ENCODE data around the gene GALE.
"Not testable (repeated sequence)": the region's sequence is repeated elsewhere in the genome, so short reads cannot be mapped to it uniquely, and the experiment has no call there.

The GALE gene

DNA sequence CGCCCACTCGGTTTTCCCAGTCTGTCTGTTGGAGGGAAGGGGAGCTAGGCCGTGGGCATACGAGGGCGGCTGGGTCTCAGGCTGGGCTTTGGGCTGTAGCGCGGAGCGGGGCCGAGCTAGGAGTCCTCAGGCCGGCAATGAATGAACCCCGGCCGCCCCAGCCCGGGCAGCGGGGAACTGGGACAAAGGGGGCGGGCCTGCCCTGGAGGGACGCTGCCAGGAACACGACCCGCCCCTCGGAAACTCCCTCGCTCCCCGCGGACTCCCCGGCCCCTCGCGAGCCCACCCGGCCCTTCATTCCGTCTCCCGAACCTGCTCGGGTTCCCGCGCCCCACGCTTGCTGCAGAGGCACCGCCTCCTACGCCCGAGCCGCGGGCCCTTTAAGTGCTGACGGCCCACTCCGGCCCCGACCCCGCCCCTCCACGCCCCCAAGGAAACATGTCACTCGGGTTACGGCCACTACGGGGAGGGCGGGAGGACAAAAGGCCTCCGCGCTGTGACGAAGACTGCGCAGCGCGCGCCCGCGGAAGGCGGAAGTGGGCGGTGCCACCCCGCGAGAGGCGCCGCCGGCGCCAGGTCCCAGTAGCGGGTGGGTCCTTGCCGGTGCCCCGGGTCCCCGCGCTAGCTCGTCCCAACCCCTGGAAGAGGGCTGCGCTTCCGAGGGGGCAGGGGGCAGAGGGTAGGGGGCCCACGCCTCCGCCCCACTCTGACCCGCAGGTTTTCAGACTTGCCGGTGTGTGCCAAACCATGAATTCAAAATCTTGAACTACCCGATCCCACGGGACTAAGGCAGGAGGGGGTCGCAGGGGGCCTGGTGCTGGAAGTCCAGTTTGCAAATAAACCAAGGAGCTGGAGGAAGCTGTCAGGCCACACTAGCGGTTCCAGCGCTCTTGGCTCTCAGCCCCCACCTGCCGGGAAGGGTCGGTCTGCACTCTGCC lies at the start of gene GALE:
Gene GALE (minus strand): TSS at position 355 of the 938 bp plus-strand sequence. CDS start 1,747 bp downstream, outside the sequence.
- peak; percentile 98 for DNase-seq

DNA sequence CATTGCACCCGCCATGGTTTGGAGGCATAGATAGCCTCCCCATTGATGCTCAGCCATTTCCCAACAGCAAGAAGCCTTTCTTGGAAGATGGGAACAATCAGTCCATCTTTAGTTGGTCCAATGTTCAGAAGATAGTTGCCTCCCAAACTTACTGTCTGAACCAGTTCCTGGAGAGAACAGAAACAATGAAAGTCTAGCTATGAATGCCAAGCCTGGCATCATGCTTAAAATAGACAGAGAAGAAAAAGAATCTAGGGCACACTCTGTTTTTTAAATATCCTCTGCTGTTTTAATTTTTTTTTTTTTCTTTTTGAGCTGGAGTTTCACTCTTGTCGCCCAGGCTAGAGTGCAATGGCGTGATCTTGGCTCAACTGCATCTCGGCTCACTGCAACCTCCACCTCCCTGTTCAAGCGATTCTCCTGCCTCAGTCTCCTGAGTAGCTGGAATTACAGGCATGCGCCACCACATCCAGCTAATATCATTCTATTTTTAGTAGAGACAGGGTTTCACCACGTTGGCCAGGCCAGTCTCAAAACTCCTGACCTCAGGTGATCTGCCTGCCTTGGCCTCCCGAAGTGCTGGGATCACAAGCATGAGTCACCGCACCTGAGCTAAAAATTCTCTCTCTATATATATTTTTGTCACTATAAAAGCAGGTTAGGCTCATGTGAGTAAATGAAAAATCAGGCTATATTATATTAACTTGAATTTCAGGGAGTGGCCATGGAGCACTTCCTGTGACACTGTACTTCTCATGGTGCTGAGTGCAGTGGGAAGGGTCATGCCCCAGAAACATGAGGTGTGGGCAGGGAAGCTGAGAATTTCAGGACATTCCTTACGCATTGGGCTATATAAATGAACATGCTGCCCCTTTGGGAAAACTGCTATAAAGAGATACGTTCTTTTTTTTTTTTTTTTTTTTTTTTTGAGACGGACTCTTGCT lies 48.4 kb upstream of the GALE start:
- no peak for DNase-seq

DNA sequence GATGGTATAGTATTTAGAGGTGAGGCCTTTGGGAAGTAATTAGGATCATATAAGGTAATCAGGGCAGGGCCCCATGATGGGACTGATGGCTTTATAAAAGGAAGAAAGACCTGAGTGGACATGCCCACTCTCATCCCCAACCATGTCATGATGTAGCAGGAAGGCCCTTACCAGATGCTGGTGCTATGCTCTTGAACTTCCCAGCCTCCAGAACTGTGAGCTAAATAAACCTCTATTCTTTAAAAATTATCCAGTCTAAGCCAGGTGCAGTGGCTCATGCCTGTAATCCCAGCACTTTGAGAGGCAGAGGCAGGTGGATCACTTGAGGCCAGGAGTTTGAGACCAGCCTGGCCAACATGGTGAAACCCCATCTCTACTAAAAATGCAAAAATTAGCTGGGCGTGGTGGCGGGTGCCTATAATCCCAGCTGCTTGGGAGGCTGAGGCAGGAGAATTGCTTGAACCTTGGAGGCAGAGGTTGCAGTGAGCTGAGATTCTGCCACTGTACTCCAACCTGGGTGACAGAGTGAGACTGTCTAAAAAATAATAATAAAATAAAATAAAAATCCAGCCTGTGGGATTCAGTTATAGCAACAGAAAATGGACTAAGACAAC lies 47.0 kb upstream of the GALE start:
- not testable (repeated sequence) for DNase-seq

DNA sequence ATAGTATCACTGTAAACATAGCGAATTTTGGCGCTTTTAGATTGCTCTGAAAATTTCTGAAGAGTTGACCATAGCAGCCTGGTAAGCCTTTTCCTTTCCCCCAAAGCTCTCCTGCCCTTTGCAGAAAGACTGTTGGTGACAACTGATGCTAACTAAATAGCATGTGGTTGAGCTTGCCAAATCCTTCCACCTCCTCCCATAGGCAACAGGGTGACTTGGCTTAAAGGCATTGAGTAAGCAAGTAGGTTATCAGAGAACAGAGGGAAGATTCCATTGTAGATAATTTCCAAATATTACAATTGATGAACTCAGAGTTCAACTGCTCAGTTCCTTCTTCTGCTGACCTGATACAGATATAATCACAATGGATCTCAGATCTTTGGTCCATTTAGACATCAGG lies 44.6 kb upstream of the GALE start:
- no peak for DNase-seq

DNA sequence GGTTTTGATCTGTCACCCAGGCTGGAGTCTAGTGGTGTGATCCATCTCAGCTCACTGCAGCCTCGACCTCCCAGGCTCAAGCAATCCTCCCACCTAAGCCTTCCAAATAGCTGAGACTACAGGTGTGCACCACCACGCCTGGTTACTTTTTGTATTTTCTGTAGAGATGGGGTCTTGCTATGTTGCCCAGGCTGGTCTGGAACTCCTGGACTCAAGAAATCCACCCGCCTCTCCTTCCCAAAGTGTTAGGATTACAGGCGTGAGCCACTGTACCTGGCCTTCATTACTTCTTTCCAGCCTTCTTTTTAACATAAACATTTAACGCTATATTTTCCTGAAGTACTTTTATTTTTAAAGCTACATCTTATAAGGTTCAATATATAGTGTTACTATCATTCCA lies 43.1 kb upstream of the GALE start:
- DNase-seq = no peak

DNA sequence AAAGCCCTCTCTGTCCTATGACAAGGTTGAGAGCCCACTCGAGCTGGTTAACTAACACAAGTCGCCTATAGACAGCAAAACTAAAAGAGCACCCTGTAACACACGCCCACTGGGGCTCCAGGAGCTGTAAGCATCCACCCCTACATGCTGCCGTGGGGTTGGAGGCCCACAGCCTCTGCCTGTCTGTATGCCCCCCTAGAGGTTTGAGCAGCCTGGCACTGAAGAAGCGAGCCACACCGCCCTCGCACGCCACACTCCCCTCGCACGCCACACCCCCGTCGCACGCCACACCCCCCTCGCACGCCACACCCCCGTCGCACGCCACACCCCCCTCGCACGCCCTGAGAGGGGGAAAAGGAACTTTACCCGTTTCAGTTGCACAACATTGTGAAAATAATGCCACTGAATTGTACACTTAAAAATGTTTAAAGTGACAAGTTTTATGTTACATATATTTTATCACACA lies 37.9 kb upstream of the GALE start:
- peak; percentile 75 to 79 for DNase-seq

DNA sequence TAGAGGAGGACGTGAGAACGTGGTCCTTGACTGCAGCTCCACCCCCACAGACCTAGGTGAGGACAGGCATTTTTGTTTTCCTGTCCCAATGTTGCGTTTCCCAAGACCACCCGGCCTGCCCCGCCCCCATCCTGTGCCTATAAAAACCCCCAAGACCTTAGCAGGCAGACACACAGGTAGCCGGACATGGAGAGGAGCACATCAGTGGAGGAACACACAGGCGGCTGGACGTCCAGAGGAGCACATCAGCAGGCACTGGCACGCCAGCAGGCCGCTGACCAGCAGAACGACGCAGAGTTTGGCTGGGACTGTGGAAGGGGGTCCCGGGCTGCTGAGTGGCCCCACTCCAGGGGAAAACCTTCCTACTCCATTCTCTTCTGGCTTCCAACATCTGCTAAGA lies 37.4 kb upstream of the GALE start:
- no peak for DNase-seq

DNA sequence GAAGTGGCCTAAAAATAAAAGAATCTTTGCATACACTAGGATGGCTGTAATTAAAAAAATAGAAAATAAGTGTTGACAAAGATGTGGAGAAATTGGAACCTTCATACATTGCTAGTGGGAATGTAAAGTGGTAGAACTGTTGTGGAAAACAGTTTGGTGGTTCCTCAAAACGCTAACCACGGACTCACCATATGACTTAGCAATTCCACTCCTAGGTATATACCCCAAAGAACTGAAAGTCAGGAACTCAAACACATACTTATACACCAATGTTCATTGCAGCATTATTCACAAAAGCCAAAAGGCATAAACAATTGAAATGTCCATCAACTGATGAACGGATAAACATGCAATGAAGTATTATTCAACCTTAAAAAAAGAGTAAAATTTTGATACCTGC lies 35.5 kb upstream of the GALE start:
- DNase-seq = no peak

DNA sequence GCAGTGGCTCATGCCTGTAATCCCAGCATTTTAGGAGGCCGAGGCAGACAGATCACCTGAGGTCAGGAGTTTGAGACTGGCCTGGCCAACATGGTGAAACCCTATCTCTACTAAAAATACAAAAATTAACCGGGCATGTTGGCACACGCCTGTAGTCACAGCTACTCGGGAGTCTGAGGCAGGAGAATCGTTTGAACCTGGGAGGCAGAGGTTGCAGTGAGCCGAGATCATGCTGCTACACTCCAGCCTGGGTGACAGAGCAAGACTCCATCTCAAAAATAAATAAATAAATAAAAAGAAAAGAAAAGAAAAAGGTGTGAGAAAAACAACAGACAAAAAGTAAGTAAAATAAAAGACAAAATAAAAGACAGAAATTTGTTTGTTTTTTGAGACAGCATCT lies 33.6 kb upstream of the GALE start:
- not testable (repeated sequence) for DNase-seq

DNA sequence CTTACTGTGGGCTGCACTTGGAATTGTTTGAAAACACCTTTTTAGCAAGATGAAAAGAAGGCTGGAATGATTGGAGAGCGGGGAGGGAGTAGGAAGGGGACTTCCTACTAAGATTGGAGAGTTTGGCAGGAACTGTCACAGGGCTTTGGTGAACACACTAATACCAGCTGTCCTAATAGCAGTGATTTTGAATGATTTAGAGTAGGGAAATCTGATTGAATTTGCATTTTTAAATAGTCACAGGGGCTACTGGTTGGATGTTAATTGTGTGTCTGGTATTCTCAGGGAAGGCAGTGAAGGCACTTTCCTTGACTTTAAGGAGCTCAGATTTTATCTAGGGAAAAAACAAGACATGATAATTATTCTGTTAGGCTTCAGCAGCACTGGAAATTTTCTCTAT lies 27.2 kb upstream of the GALE start:
- no peak for DNase-seq

DNA sequence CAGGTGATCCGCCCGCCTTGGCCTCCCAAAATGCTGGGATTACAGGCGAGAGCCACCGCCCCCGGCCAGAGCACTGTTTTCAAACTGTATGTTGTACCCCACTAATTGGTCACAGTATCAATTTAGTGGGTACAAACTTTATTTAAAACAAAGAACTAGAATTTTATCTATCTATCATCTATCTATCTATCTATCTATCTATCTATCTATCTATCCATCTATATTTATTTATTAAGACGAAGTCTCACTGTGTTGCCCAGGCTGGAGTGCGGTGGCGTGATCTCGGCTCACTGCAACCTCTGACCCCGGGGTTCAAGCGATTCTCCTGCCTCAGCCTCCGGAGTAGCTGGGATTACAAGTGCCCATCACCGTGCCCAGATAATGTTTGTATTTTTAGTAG lies 26.0 kb upstream of the GALE start:
- DNase-seq = not testable (repeated sequence)

DNA sequence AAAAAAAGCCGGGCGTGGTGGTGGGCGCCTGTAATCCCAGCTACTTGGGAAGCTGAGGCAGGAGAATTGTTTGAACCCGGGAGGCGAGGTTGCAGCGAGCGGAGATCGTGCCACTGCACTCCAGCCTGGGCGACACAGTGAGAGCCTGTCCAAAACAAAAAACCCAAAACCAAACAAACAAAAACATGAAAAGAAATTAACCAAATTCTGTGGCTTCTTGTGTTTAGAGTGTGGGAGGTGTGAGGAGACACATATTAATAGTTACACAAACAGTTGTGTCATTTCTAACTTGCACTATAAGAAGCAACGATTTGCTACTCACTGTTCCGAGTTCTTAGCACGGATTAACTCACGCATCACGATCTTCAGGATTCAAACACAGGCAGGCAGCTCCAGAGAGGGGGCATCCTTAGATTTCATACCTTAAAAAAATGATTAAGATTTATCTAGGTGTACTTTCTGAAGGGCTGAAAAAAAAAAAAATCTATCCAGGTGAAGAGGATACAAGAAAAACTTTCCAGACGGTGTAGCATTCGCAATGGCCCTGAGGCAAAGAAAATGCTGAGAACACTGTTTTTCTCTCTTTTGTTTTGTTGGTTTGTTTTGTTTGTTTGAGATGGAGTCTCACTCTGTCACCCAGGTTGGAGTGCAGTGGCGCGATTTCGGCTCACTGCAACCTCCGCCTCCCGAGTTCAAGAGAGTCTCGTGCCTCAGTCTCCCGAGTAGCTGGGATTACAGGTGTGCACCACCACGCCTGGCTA lies 25.4 kb upstream of the GALE start:
- no peak for DNase-seq

DNA sequence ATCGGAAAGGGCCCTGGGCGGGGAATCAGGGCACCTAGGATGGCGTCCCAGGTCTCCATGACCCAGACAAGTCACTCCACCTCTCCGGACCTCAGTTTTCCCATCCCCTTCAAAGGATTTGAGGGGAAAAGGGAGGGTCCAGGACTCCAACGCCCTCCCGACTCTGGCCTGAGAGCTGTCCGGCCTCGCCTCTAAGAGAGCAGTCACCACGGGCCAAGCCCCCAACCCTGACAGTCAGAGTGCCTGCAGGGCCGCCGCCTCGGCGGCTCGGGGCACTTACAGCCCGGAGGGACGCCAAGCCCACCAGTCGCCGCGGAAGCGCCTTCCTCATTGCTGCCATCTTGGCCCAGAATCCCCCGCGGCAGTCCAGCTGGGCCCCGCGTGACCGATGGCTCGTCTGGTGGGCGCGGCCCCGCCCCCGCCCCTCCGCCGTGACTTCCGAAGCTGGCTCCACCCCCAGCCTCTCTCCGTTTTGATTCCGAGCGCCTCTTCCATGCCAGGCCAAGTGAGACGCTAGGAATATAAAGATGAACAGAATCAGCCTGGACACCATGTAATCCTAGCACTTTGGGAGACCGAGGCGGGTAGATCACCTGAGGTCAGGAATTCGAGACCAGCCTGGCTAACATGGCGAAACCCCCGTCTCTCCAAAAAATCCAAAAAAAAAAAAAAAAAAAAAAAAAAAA lies 24.7 kb upstream of the GALE start, which contains the start of gene HMGCL:
Gene HMGCL (minus strand): TSS at position 354 of the 686 bp plus-strand sequence. CDS start 14 bp downstream, at position 340.
- peak; percentile 90 for DNase-seq

DNA sequence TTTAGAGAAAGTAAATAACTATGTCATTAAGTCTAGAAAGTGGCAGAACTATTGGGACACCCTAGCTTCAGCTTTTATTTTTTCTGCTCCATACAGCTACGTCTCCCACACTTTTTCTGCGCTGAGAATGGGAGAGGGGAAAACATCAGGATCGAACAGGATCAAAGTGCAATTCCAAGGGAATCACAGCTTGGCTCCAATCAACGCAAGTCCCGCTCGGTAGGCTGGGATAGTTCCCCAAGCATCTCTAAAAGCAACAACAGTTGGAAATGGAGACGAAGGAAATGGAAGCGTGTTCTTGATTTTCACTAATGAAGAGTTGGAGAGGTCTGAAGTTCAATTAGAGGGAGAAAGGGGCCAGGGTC lies 24.1 kb upstream of the GALE start:
- DNase-seq = no peak

DNA sequence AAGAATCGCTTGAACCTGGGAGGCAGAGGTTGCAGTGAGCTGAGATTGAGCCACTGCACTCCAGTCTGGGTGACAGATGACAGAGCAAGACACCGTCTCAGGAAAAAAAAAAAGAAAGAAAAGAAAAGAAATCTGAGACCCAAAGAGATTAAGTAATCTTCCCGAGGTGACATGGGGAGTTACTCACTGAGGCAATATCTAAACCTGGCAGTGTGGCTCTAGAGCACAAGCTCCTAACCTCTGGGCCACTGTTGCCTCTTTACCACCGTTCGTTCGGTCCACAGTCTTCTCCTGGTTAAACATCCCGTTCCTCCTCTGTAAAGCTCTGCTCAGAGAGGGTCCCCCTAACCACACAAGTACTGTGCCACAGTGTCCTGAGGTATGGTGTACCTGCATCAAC lies 23.2 kb upstream of the GALE start:
- no peak for DNase-seq

DNA sequence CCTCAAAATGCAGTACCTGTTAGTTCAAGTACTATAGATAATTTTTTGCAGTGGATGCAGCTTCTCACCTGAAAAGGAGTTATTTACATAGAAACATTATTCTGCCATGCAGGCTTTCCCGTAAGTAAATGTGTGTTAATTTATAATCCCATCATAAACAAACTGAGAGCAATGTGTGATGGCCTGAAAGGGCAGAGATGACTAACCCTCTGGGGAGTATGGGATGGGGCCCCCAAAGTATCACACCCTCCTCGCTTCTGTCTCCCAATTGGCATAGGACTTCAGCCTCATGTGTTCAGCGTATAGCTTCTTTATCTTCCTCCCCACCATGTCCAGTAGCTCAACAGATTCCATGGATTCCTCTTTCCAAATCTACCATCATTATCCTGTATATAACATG lies 17.1 kb upstream of the GALE start:
- DNase-seq = no peak

DNA sequence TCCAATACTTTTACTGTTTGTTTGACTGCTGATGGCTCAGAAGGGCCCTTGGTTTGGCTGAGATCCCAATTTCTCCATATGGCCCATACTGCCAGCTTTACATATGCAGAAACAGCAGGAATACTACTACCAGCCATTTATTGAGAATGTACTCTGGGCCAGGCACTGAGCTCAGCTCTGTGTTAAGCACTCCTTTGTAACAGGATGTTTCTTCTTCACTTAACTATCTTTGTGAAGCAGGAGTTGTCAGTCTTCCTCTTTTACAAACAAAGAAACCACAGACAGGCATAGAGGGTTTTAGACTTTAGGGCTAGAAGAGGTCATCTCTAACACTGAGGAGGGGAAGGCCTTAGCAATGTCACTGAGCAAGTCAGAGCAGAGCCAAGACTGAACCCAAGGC lies 16.4 kb upstream of the GALE start:
- no peak for DNase-seq

DNA sequence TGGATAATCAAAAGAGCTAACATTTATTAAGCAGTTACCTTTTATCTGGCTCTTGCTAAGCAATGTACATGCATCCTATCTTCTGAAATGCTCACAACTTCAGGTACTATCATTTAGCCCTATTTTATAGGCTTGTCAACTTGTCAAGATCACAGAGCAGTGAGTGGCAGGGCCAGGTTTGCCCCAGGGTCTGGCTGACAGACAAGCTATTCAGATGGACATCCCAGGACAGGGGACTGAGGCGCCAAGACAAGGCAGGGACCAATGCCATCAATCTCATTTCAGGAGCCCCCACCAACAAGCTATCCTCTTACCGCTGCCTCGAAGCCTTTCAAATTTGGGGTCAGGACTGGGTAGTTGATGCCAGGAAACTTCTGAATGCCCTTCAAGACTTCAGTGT lies 15.8 kb upstream of the GALE start:
- DNase-seq = no peak

DNA sequence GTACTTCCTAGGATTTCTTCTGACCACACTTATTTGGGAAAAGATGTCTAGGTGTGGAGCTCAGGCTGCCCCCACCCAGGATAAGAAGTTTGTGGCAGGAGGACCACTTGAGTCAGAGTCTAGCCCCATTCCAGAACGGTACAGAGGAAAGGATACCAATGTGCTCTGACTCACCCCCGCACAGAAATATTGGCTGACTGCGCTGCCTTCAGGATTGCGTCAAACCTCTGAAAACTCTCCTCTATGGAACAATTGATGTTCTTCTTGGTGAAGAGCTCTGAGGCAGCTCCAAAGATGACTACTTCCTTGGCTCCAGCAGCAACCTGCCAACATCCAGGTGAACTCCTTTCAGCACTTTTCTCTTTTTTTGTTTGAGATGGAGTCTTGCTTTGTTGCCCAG lies 13.5 kb upstream of the GALE start:
- no peak for DNase-seq

DNA sequence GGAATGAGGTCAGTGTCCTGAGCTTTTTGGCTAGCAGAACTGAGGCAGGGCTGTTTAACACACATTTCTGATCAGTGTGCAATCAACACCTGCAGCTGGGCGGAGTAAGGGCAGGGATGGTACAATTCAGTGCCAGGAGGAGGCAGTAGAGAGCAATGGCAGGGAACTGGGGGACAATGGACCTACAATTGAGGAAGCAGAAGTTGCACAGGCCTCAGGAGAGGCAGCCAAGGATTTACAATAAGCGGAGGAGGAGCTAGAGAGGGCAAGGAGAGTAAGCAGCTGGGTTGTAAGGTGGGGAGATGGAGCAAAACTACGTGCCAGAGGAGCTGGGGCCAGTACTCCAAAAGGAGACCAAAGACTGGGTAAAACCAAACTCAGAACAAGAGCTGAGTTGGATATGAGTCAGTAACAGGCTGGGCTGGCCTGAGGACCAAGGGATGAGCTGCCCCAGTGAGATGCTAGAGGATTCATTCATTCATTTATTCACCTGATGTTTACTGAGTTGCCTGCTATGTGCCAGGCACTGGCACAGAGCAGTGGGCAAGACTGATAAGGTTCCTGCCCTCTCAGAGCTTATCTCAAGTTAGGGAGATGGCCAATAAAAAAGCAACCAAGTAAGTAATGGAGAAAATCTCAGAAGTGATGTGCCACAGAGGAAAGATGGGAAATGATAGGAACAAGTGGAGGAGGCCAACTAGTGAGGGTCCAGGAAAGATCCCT lies 10.4 kb upstream of the GALE start:
- peak; percentile 64 for DNase-seq

DNA sequence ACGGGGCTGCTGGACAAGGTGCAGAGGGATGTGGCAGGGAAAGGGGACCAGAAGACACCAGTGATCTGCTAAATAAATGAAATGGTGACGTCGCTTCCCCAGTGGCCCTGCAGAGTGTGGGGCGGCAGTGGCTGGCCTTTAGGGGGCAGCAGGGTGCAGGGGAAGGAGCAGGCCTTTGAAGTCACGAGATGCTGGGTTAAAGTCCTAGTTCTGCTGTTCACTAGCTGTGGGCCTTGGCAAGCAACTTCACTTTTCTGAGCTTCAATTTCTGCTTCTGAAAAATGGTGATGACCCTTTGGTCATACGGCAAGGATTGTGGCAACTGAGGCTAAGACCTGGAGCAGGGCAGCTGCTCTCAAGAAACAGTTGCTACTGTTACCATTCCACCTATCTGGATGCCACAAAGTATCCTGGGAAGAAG lies 9.2 kb upstream of the GALE start:
- DNase-seq = peak; percentile 86
